Placental pericyte (primary cell): ENCODE results near the gene KBTBD8. TPM values are rescaled to one million over a fixed set of nuclear protein-coding genes. Genes with fewer than 3 reads are reported as not detected.

Experiments
- total RNA-seq: library from RNA; depleted of rRNA; stranded (reverse); fragments of >200 nt; gene quantifications from 2 replicates; pipeline ENCODE4 v1.2.3, GENCODE V29; 2012

Gene KBTBD8, protein sequence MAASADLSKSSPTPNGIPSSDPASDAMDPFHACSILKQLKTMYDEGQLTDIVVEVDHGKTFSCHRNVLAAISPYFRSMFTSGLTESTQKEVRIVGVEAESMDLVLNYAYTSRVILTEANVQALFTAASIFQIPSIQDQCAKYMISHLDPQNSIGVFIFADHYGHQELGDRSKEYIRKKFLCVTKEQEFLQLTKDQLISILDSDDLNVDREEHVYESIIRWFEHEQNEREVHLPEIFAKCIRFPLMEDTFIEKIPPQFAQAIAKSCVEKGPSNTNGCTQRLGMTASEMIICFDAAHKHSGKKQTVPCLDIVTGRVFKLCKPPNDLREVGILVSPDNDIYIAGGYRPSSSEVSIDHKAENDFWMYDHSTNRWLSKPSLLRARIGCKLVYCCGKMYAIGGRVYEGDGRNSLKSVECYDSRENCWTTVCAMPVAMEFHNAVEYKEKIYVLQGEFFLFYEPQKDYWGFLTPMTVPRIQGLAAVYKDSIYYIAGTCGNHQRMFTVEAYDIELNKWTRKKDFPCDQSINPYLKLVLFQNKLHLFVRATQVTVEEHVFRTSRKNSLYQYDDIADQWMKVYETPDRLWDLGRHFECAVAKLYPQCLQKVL
- 9.2 and 16.2 TPM in 2 replicates for total RNA-seq

DNA sequence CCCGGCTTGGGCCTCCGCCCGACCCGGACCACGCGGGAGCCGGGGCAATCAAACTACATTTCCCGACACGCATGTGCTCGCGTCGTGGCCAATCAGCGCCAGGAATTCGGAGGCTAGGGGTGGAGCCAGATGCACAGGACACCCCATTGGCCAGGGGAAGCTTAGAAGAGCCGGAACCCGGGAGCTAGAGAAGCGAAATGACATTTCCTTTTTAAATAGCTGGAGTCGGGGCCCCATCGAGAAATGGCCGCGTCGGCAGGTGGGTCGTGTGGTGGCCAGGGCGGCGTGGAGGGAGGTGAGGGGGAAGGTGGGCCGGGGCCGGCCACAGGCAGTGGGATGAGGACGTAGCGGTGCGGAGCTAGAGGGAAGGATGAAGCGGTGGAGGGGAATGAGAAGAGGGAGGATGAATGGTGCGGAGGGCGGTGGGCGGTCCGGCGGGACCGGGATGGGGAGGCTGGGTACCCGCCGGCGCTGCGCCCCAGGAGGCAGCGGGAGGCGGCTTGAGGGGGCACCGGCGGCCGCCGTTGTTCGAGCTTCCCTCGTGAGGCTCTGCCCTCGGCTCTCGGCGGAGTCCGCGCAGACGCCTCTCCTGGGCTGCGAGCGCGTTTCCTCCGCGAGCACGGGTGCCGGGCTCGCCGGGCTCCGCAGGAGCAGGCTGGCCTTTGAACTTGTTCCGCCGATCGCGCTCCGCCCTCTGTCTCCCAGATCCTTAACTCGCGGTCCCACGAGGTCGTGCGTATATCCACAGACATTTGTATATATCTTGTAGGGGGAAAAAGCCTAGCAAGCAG lies at the start of gene KBTBD8:
KBTBD8 (plus strand) TSS at position 195 of the 791 bp plus-strand sequence; CDS start at position 244, 49 bp downstream.

